Measurements from ENCODE around the gene SLC37A2. TPM values are rescaled to one million over a fixed set of nuclear protein-coding genes. Genes with fewer than 3 reads are reported as not detected.

Gene SLC37A2
- total and polyA plus RNA-seq, 8 donors: 2.2 to 42.5 (median 3.2) TPM

DNA sequence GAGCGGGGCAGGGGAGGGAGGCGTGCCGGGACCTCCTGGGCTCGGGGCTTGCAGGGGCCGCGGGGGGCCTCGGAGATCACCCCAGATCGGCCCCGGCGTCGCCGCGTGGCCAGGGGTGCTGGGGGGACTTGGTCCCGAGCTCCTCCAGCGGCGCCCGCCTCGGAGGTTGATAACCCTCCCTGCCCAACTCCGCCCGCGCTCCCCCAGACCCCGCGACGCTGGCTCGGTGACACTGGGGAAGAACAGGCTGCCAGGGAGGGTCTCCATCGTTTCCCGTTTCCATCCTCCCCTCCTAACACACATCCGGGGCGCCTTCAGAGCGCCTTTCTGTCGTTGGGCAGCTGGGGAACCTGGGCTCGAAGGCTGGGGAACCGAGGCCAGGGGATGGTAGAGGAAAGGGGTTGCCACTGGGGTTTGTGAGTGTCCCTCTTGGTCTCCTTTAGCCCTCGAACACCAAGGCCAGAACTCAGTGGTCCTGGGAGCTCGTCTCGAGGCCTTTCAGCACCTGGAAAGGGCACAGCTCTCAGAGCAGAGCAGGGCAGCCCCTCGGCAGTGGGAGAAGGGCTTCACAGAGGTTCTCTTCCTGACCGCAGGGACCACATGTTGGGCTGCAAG, 431 bp downstream of the SLC37A2 start:
- no peak for TF ChIP-seq CTCF (IDR thresholded peaks at IDR 0.05)
- DNase-seq (peak in 1 of 4 donors; percentile 81), ATAC-seq (no peak)
- peaks cover 4 to 12% of the 10 kb centered on the region in 2 donors for H3K4me1 ChIP-seq
- no peaks in the 10 kb centered on the region for H3K9me3 ChIP-seq
- H3K4me3 ChIP-seq: peak overlapping the region; percentile 56 to 64
- intact Hi-C loops (cut with DNase I): no loop called here
- peaks cover 7 to 40% of the 10 kb centered on the region in 2 donors for H3K27me3 ChIP-seq
- no peaks in the 10 kb centered on the region for H3K36me3 ChIP-seq
- H3K27ac ChIP-seq: peak overlapping the region; percentile 62 to 83

GRCh38 chr11:125064070-125064469, 965 bp downstream of the SLC37A2 start:
- no peaks in the 10 kb centered on the region for H3K36me3 ChIP-seq
- H3K9me3 ChIP-seq: no peaks in the 10 kb centered on the region
- DNase-seq: no peak
- H3K4me1 ChIP-seq: peaks cover 4 to 18% of the 10 kb centered on the region in 2 donors
- peaks cover 7 to 40% of the 10 kb centered on the region in 2 donors for H3K27me3 ChIP-seq
- no peak for ATAC-seq
- peak overlapping the region in 1 of 2 donors; percentile 64 for H3K4me3 ChIP-seq
- TF ChIP-seq CTCF (IDR thresholded peaks at IDR 0.05): no peak
- intact Hi-C loops (cut with DNase I): no loop called here
- no peak overlapping the region for H3K27ac ChIP-seq

DNA sequence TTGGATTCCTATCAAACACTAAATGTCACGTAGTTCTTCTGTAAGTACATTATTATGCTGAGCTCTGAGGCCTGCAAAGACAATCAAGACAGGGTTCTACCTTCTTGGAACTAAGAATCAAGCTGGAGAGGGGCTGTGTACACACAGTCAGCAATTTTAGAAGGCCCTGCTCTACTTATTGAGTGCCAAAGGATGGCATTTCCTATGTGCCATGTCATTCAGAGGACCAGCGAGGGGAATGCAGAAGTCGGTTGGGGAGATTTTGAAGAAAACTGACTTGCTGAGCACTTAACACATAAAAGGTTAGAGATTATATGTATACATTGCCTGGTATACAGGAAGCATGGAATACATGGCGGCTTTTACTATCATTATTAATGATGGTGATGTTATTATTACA, 5.3 kb downstream of the SLC37A2 start:
- no peak for TF ChIP-seq CTCF (IDR thresholded peaks at IDR 0.05)
- Histone ChIP-seq H3K4me3 (no peak overlapping the region), H3K9me3 (no peaks in the 10 kb centered on the region), H3K27me3 (peaks cover 7 to 25% of the 10 kb centered on the region in 2 donors), H3K27ac (no peak overlapping the region), H3K4me1 (peaks cover 4 to 44% of the 10 kb centered on the region in 2 donors), H3K36me3 (no peaks in the 10 kb centered on the region)
- intact Hi-C loops (cut with DNase I): no loop called here
- DNase-seq (no peak), ATAC-seq (no peak)

- H3K27ac ChIP-seq: no peak overlapping the region
- TF ChIP-seq CTCF (IDR thresholded peaks at IDR 0.05): no peak
- no peak for ATAC-seq
Observed at GRCh38 chr11:125069008-125069407, 5.9 kb downstream of the SLC37A2 start.

DNA sequence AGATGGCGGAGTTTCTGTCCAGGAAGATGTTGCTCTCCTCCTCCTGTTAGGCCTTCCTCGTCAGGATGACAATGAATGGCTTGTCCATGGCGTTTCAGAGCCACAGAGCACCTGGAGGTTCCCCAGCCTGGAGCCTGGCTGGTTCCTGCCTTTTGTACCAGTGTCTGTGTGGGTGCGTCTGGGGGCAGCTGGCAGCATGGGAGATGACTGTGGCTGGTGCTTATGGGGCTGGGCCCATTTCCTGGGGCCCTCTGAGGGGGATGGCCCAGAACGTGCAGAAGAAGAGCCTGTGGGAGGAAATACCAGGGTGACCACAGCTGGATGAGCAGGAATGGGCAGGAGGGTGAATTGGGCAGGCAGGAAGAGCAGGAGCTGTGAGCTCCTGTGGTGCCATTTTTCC, 6.7 kb downstream of the SLC37A2 start:
- no peak for TF ChIP-seq CTCF (IDR thresholded peaks at IDR 0.05)
- intact Hi-C loops (cut with DNase I): no loop called here
- DNase-seq: no peak
- Histone ChIP-seq H3K27me3 (peaks cover 4 to 14% of the 10 kb centered on the region in 2 donors), H3K4me1 (peaks cover 0 to 38% of the 10 kb centered on the region in 2 donors), H3K27ac (peak overlapping the region; percentile 62 to 78), H3K36me3 (no peaks in the 10 kb centered on the region), H3K4me3 (no peak overlapping the region), H3K9me3 (no peaks in the 10 kb centered on the region)
- no peak for ATAC-seq

More at GRCh38 chr11:125069008-125069407, 5.9 kb downstream of the SLC37A2 start:
- H3K4me3 ChIP-seq: no peak overlapping the region
- no peaks in the 10 kb centered on the region for H3K36me3 ChIP-seq
- DNase-seq: no peak
- peaks cover 4 to 22% of the 10 kb centered on the region in 2 donors for H3K27me3 ChIP-seq
- no peaks in the 10 kb centered on the region for H3K9me3 ChIP-seq
- H3K4me1 ChIP-seq: peaks cover 0 to 38% of the 10 kb centered on the region in 2 donors
- intact Hi-C loops (cut with DNase I): no loop called here

Measured in left lung (tissue), 10 donors.